Activated B cell treated with CpG ODN at 0.5 μM for 24 hours (primary cell): ENCODE measurements around the gene POSTN. TPM values are rescaled to one million over a fixed set of nuclear protein-coding genes. Genes with fewer than 3 reads are reported as not detected.

ENCODE experiments used
- ATAC-seq: fragments of 200-7000 bp; cut with Tn5 transposase; one replicate; pipeline ENCODE4 v1.10.0; 2021; ENCODE audit warnings: low read depth, mild to moderate bottlenecking, moderate library complexity
- CTCF ChIA-PET: fragments of 350-600 bp; sonication (Branson Sonifier 250); formaldehyde crosslinking; loops from one replicate; lab custom pipeline; 2021; ENCODE audit warnings: antibody characterized with exemption; lab: Charles Lee
- POLR2A ChIA-PET: fragments of 350-600 bp; sonication (Branson Sonifier 250); formaldehyde crosslinking; loops from one replicate; lab custom pipeline; 2021; ENCODE audit warnings: antibody characterized with exemption; lab: Charles Lee
- DNase-seq: peaks from one replicate; pipeline ENCODE4 v3.0.0; 2022
- H3K27ac Mint-ChIP-seq: one replicate; pipeline ENCODE4 v1.8.0; 2020; ENCODE audit warnings: mixed read lengths
- H3K27me3 Mint-ChIP-seq: one replicate; pipeline ENCODE4 v1.8.0; 2021; ENCODE audit warnings: mixed read lengths
- H3K36me3 Mint-ChIP-seq: one replicate; pipeline ENCODE4 v1.8.0; 2021; ENCODE audit warnings: low read depth, mixed read lengths
- H3K4me1 Mint-ChIP-seq: one replicate; pipeline ENCODE4 v1.8.0; 2021; ENCODE audit warnings: mixed read lengths
- H3K4me3 Mint-ChIP-seq: one replicate; pipeline ENCODE4 v1.8.0; 2020; ENCODE audit warnings: mild to moderate bottlenecking, mixed read lengths
- H3K9me3 Mint-ChIP-seq: one replicate; pipeline ENCODE4 v1.8.0; 2020; ENCODE audit warnings: mixed read lengths
- CTCF ChIP-seq: fragments of 200-600 bp; IDR thresholded peaks from one replicate; pipeline ENCODE4 v1.8.0; 2022; ENCODE audit warnings: antibody characterized with exemption, mild to moderate bottlenecking
- intact Hi-C: fragments of 100-400 bp; cut with micrococcal nuclease; formaldehyde crosslinking; loops from one replicate; pipeline ENCODE4 v1.15.1; 2024
- total RNA-seq: library from RNA; stranded (reverse); gene quantifications from 2 replicates; pipeline ENCODE4 v1.2.3, GENCODE V29; 2022

The POSTN gene
- total RNA-seq, 1 donor from 2014 or later, result not detected

DNA sequence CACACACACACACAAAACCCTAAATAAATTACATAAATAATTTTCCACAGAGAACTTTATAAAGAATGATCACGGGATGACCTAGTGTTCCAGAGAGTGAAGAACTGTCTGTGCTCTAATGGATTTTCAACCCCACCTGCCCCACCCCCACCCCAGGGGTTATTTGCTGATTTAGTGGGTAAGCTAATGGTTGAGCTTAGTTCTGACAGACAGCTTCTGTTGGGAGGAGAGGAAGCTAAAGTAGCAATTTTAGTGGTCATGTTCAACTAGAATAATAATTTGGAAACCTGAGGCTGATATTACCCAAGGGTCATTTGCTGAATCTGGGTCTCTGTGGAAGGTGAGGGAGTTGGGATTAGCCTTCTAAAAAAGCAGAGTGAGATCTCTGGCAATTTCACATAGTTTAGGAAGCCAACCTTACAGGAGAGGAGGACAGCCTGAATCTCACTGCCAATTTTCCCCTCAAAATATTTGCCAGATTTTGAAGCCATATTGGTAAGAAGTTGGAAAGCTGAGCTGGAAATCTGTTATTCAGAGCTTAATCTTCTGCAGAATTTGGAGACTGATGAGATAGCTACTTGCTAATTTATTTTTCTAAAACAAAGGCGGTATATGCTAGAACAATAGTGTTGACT is 68.7 kb downstream of the POSTN start:
- no peak for DNase-seq

DNA sequence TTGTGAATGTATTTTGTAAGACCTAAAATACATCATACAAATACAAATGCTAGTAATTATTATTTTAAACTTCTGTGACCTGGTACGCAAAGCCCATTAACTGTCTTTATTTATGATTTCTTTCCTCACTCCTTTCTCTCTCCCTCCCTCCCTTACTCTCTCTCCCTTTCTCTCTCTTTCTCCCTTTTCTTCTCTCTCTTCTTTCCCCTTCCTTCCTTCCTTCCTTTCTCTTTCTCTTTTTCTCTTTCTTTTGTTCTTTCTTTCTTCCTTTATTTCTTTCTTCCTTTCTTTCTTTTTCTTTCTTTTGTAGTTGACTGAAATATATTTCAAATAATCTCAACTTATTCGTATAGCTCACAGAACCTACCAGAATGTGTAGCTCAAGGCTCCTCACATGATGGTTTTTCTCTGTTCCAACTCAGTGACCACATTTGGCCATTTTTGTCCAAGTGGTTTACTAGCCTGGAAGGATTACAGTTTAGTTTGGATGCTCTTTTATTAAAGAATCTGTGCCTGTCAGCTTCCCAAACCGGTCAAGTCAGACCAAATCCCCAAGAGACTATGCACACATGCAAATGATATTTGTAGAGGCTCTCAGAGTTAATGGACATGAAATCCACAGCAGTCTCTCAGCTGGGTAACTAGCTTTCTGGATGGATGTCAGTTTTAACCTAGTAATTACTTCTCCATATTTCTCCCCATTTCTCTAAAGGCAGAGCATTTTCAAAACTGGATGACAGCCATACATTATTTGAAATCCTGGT is 71.7 kb downstream of the POSTN start:
- intact Hi-C loops, result no loop called here
- peaks cover 8% of the 10 kb centered on the region for H3K9me3 Mint-ChIP-seq
- H3K27ac Mint-ChIP-seq, result no peak overlapping the region
- POLR2A ChIA-PET, result no interaction called here
- H3K27me3 Mint-ChIP-seq, result no peaks in the 10 kb centered on the region
- TF ChIP-seq CTCF, result no peak
- no peaks in the 10 kb centered on the region for H3K36me3 Mint-ChIP-seq
- H3K4me3 Mint-ChIP-seq, result no peak overlapping the region
- CTCF ChIA-PET, result no interaction called here
- ATAC-seq, result no peak
- DNase-seq, result no peak
- no peaks in the 10 kb centered on the region for H3K4me1 Mint-ChIP-seq

More for the DNA sequence above, 68.7 kb downstream of the POSTN start:
- peaks cover 12% of the 10 kb centered on the region for H3K9me3 Mint-ChIP-seq
- H3K4me3 Mint-ChIP-seq, result no peak overlapping the region
- no peak overlapping the region for H3K27ac Mint-ChIP-seq
- H3K4me1 Mint-ChIP-seq, result no peaks in the 10 kb centered on the region
- no peaks in the 10 kb centered on the region for H3K36me3 Mint-ChIP-seq
- H3K27me3 Mint-ChIP-seq, result no peaks in the 10 kb centered on the region
- no peak for TF ChIP-seq CTCF
- CTCF ChIA-PET, result no interaction called here
- intact Hi-C loops, result no loop called here
- POLR2A ChIA-PET, result no interaction called here
- no peak for ATAC-seq

DNA sequence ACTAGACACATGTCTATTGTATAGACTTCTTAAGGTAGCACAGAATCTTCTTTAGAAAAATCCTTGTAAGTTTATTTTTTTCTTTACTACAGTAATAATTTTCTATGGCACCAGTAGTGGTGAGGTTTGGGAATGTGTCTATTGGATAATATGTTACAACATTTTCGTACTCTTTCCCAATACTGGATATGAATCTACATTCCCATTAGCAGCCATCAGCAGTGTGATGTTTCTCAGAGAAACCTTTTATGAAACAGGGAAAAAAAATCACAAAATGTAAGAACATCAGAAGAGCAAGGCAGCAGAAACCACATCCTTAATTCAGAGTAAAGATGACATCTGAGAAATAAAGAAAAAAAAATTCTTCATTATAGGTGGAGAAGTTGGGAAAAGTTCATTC is 83.3 kb downstream of the POSTN start:
- no peak for TF ChIP-seq CTCF
- Mint-ChIP-seq H3K4me1 (no peaks in the 10 kb centered on the region), H3K4me3 (no peak overlapping the region), H3K36me3 (no peaks in the 10 kb centered on the region), H3K27me3 (no peaks in the 10 kb centered on the region), H3K9me3 (peaks cover 3% of the 10 kb centered on the region), H3K27ac (no peak overlapping the region)
- ChIA-PET POLR2A (no interaction called here), CTCF (no interaction called here)
- intact Hi-C loops, result no loop called here
- DNase-seq, result no peak
- ATAC-seq, result no peak
